ENCODE data around the gene TRAPPC6A.

The TRAPPC6A gene

DNA sequence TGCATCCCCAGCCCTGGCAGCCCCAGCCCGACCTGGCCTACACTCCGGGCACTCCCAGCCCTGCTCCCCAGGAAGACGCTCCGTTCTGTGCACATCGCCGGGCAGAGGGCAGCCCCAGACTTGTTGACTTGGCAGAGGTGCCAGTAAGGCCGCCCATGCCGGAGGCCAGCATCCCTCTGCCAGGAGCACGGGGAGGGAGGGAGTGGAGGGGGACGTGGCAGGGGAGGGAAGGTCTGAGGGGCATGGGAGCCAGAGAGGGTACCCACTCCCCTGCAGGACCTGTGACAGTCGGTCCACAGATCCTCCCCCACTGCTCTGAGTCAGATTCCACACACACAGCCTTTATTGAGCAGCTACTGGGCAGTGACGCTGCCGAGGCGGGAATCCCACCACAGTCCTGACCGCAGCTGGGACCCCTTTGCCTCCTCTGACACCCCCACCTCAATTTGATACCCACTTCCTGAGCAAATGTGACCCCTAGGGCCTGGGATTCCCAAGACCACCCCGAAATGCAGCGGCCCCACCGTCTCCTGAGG lies 15.4 kb downstream of the TRAPPC6A start:
- CTCF ChIA-PET = interaction anchor here (1.1 to 1.6 kb wide), 2 partner anchors 9 to 87 kb away, joined by 3 to 5 read pairs; no protein-coding TSS in a partner anchor
- no peak overlapping the region for H3K4me3 ChIP-seq (ENCODE audit: low read depth, low read length)
- POLR2A ChIA-PET = no interaction called here
- TF ChIP-seq, protein P1, sequence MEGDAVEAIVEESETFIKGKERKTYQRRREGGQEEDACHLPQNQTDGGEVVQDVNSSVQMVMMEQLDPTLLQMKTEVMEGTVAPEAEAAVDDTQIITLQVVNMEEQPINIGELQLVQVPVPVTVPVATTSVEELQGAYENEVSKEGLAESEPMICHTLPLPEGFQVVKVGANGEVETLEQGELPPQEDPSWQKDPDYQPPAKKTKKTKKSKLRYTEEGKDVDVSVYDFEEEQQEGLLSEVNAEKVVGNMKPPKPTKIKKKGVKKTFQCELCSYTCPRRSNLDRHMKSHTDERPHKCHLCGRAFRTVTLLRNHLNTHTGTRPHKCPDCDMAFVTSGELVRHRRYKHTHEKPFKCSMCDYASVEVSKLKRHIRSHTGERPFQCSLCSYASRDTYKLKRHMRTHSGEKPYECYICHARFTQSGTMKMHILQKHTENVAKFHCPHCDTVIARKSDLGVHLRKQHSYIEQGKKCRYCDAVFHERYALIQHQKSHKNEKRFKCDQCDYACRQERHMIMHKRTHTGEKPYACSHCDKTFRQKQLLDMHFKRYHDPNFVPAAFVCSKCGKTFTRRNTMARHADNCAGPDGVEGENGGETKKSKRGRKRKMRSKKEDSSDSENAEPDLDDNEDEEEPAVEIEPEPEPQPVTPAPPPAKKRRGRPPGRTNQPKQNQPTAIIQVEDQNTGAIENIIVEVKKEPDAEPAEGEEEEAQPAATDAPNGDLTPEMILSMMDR (IDR thresholded peaks at IDR 0.05; ENCODE audit: insufficient read depth, low read length, missing control alignments) = no peak
- no peak for DNase-seq (ENCODE audit: low read depth, low spot score)

DNA sequence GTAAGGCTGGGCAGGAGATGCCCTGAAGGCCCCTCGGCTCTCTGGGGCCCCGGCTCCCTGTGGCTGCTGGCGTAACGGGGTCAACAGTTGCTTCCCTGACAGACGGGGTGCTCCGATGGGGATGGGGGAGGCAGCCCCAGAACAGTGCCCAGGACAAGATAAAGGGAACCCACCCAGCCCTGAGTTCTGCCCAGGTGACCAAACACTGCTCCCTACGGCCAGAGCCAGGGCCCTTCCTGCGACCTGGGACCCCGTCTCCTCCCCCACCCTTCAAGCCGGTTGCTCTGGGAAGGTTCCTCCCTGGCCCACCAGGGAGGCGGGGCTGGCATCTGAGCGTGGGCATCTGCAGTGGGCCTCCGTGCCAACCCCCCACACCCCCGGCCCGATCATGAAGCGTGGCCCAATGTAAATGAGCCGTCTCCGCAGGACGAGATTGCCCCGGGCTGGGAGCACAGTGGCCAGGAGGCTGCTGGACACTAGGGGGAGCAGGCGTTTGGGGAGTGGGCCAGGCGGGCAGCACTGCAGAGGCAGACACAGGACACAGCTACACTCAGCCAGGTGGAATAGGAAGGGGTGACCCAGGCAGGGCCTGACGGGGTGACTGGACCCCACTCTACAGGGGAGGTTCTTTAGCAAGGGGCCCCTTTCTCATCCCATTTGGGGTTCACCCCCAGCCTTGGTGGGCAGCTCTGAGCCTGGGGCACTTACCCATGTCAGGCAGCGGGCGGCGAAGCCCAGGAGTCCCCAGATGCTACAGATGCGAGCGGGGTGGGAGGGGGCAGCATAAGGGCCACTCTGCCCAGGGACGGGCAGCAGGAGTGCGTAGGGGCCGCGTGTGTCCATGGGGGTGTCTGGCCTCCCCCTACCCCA lies 16.1 kb downstream of the TRAPPC6A start:
- H3K4me3 ChIP-seq (ENCODE audit: low read depth, low read length) = no peak overlapping the region
- TF ChIP-seq, protein P1 (IDR thresholded peaks at IDR 0.05; ENCODE audit: insufficient read depth, low read length, missing control alignments) = peak; percentile 77
- CTCF ChIA-PET = interaction anchor here (1.1 to 1.6 kb wide), 3 partner anchors 9 to 88 kb away, joined by 3 to 5 read pairs (median 3); no protein-coding TSS in a partner anchor
- no peak for DNase-seq (ENCODE audit: low read depth, low spot score)
- POLR2A ChIA-PET = no interaction called here

GRCh38 chr19:45160870-45161737 lies 16.9 kb downstream of the TRAPPC6A start, which contains the start of gene NKPD1:
Gene NKPD1 (minus strand): TSS chr19:45160982. CDS start chr19:45160150, 832 bp downstream.
- ChIA-PET POLR2A (no interaction called here), CTCF (interaction anchor here (0.9 to 1.2 kb wide), 3 partner anchors 9 to 88 kb away, joined by 3 to 4 read pairs (median 3); no protein-coding TSS in a partner anchor)
- TF ChIP-seq, protein P1 (IDR thresholded peaks at IDR 0.05; ENCODE audit: insufficient read depth, low read length, missing control alignments) = no peak
- DNase-seq (ENCODE audit: low read depth, low spot score) = no peak
- H3K4me3 ChIP-seq (ENCODE audit: low read depth, low read length) = no peak within 1 kb of the TSS

- ChIA-PET POLR2A (no interaction called here), CTCF (interaction anchor here (0.8 to 1.0 kb wide), 3 partner anchors 35 to 90 kb away, joined by 3 read pairs; no protein-coding TSS in a partner anchor)
- no peak overlapping the region for H3K4me3 ChIP-seq (ENCODE audit: low read depth, low read length)
- TF ChIP-seq, protein P1 (IDR thresholded peaks at IDR 0.05; ENCODE audit: insufficient read depth, low read length, missing control alignments) = no peak
- DNase-seq (ENCODE audit: low read depth, low spot score) = no peak
Observed at GRCh38 chr19:45159971-45160324, 18.1 kb downstream of the TRAPPC6A start.

DNA sequence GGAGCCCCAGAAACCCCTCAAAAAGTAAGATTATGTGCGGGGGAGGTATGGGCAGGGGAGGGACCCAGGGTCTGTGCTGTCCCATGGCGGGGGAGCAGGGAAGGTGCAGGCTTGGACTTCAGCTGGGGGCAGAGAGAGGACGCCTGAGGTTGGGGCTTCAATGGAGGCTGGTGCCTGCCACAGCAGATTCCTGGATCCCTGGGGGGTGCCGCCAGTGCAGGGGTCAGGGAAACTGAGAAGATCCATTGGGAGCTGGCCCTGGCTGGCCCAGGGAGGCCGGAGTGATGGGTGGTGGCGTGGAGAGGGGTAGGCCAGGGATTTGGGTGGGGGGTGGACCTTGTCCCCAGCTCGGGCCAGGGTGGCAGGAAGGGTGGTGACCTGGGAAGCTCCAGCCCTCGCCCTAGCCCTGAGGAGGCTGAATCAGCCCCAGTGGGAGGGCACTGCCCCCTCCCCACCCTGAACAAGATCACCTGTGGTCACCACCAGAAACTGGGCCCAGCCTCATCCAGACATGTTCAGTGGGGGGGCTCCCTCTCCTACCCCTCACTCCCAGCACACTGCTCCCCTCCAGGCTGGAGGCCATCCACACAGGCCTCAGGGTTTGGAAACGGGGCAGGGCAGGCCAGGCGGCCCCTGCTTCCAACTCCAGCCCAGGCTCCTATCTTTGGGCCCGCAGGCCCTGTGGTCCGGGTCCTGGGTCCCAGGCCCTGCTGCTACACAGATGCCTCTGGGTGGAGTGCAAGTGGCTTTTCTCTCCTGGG lies 18.6 kb downstream of the TRAPPC6A start:
- DNase-seq (ENCODE audit: low read depth, low spot score) = no peak
- CTCF ChIA-PET = interaction anchor here (0.8 to 1.0 kb wide), 3 partner anchors 34 to 90 kb away, joined by 3 read pairs; no protein-coding TSS in a partner anchor
- POLR2A ChIA-PET = no interaction called here

More for the DNA sequence above, 18.6 kb downstream of the TRAPPC6A start:
- TF ChIP-seq, protein P1 (IDR thresholded peaks at IDR 0.05; ENCODE audit: insufficient read depth, low read length, missing control alignments) = no peak
- no peak overlapping the region for H3K4me3 ChIP-seq (ENCODE audit: low read depth, low read length)
